HL-60/S4 (cell line): ENCODE results near the gene NUP54.

ENCODE experiments used
- in situ Hi-C: fragments of 300-500 bp; cut with MboI; formaldehyde crosslinking; loops from 2 replicates; pipeline ENCODE4 v1.14.3; 2022; ENCODE audit warnings: low sequenced_read_pairs

Gene NUP54

DNA sequence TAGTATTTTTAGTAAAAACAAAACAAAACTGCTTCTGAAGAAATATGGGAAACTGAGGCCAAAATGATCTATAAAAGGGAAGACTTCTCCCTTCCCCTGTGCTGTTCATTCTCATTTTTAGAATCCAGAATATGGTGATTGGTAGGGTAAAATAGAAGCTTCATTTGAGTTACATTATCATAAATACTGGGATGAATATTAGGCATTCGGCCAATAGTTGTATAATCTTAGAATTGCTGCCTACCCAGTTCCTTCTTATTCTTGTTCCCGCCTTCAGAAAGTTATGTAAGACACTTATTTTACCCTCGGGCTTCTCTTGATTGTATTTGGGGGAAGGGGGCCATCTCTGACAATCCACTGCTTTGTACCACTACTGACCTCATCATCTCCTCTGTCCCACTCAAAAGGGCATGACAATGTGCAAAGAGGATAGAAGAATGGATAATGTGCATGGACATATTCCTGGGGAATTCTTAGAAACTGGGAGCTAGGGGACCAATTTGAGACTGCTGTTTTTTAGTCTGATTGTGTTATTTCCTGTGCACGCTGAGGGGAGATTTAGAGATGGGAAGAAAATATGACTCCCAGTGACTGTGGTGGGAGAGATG, 73.1 kb downstream of the NUP54 start:
- in situ Hi-C loops, result no loop called here

- in situ Hi-C loops, result no loop called here
Measured at GRCh38 chr4:76074468-76074867, 73.7 kb downstream of the NUP54 start, which contains the start of gene ART3. ART3 (plus strand) TSS chr4:76074709; CDS start chr4:76075890, 1,181 bp downstream.

- in situ Hi-C loops, result no loop called here
Measured at GRCh38 chr4:76072760-76073159, 75.4 kb downstream of the NUP54 start.

DNA sequence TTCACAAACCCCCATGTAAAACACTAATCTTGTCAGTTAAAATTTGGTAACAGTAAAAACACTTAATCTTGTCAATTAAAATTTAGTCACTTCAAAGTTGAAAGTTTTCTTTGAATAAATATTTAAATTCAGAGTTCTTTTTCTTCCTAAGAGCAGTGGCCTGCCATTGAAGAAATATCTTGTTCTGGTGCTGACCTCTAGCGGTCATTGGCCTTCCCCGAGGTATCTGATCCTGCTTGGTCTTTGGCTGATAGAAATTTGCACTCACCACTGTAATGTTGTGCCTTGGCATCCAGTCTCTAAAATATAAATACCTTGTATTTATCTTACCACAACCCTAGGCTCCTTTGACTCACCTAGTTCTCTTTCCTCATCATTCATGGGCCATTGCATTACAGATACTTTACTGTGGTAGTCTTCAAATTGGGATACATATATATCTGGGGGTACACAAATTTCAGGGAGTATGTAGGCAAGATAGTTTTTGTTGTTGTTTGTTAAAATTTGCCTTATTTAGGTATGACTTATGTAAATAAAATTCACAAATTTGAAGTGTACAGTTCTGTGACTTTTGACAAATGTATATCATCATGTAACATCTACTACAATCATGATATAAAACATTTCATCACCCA, 80.4 kb downstream of the NUP54 start:
- in situ Hi-C loops, result no loop called here

- in situ Hi-C loops, result no loop called here
Measured at GRCh38 chr4:76066546-76066945, 81.7 kb downstream of the NUP54 start.
